ENCODE measurements around the gene TSEN34.
"Not testable (repeated sequence)": the region's sequence is repeated elsewhere in the genome, so short reads cannot be mapped to it uniquely, and the experiment has no call there.

The TSEN34 gene

GRCh38 chr19:54207193-54207592 lies 16.1 kb downstream of the TSEN34 start:
- Histone ChIP-seq H3K4me3 (ENCODE audit: low read depth in 1 of 5, low read length in 5 of 5) (peak overlapping the region in 1 of 5 donors; percentile 6), H3K4me1 (ENCODE audit: control insufficient read depth in 5 of 5, insufficient read depth in 5 of 5, low read length in 5 of 5) (peaks cover 3 to 82% (median 66%) of the 10 kb centered on the region in 5 donors), H3K36me3 (ENCODE audit: control insufficient read depth in 5 of 5, insufficient read depth in 5 of 5, low read length in 5 of 5) (peaks cover 14 to 61% (median 57%) of the 10 kb centered on the region in 5 donors), H3K9ac (ENCODE audit: low read length in 5 of 5) (peak overlapping the region in 2 of 5 donors; percentile 33 to 60)
- H3K27me3 ChIP-seq (ENCODE audit: control insufficient read depth in 5 of 5, insufficient read depth in 4 of 5, low read length in 5 of 5); H3K9me3 ChIP-seq (ENCODE audit: control insufficient read depth in 5 of 5, low read length in 5 of 5); H3K27ac ChIP-seq (ENCODE audit: low read depth, low read length): not testable (repeated sequence)

DNA sequence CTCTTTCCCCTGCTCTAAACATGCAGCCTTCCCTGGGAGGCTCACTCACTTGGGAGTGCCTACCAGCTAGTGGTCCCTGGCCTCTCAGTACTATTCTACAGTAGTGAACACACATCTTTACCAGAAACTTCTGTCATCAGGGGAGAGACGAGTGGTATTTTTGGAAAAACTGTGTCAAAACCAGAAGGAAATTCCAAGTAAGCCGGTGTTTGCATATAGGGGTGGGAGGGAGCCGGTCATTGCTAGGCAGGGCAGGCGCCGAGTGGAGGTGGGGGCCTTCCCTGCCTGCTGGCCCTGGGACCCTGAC lies 16.5 kb downstream of the TSEN34 start:
- Histone ChIP-seq H3K4me1 (ENCODE audit: control insufficient read depth in 5 of 5, insufficient read depth in 5 of 5, low read length in 5 of 5) (peaks cover 3 to 77% (median 62%) of the 10 kb centered on the region in 5 donors), H3K27ac (ENCODE audit: low read depth, low read length) (peak overlapping the region; percentile 46), H3K4me3 (ENCODE audit: low read depth in 1 of 5, low read length in 5 of 5) (peak overlapping the region in 1 of 5 donors; percentile 19), H3K9me3 (ENCODE audit: control insufficient read depth in 5 of 5, low read length in 5 of 5) (no peaks in the 10 kb centered on the region), H3K9ac (ENCODE audit: low read length in 5 of 5) (peak overlapping the region in 2 of 5 donors; percentile 33 to 35), H3K36me3 (ENCODE audit: control insufficient read depth in 5 of 5, insufficient read depth in 5 of 5, low read length in 5 of 5) (peaks cover 10 to 56% (median 52%) of the 10 kb centered on the region in 5 donors), H3K27me3 (ENCODE audit: control insufficient read depth in 5 of 5, insufficient read depth in 4 of 5, low read length in 5 of 5) (no peaks in the 10 kb centered on the region)

DNA sequence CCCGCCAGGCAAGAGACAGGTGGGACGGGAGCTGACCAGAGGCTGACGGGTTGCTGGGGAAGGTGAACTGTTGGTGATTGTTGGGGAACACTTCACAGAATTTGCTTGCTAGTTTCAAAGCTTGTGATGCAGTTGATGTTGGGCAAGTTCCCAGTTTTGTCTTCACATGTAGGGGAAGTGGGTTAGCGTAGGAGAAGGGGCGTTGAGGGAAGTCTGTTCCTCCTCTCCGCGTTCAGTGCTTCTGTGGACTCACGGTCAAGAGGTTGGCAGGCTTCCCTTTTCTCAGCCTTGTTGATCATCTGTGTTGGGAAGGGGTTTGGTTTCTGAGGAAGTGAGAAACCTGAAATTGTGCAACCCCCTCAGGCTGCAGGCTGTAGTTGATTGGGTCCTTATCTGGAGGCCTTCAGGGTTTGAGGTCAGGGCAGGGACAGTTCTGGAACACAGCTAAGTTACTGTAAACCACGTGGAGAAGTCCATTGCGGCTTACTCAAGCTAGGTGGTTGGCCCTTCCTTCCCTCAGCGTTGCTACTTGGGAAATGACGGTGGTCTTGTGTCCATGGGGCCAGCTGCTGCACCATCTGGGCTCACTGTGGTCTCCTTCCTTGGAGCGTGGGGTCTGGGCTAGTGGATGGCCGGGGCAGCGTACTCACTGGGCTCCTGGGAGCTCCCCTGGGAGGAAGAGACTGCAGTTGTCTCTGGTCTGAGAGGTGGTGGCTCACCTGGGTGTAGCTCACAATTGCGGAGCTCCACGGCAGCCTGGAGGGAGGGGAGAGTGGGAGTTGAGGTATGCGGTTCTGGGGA lies 17.1 kb downstream of the TSEN34 start:
- Histone ChIP-seq H3K9ac (ENCODE audit: low read length in 5 of 5) (peak overlapping the region in 3 of 5 donors; percentile 35 to 68 (median 50)), H3K4me1 (ENCODE audit: control insufficient read depth in 5 of 5, insufficient read depth in 5 of 5, low read length in 5 of 5) (peaks cover 3 to 72% (median 56%) of the 10 kb centered on the region in 5 donors), H3K27ac (ENCODE audit: low read depth, low read length) (peak overlapping the region; percentile 46)

GRCh38 chr19:54208784-54209057 lies 17.6 kb downstream of the TSEN34 start:
- no peaks in the 10 kb centered on the region for H3K9me3 ChIP-seq (ENCODE audit: control insufficient read depth in 5 of 5, low read length in 5 of 5)
- peak overlapping the region in 1 of 5 donors; percentile 50 for H3K9ac ChIP-seq (ENCODE audit: low read length in 5 of 5)
- peak overlapping the region; percentile 46 for H3K27ac ChIP-seq (ENCODE audit: low read depth, low read length)
- peaks cover 3 to 66% (median 51%) of the 10 kb centered on the region in 5 donors for H3K4me1 ChIP-seq (ENCODE audit: control insufficient read depth in 5 of 5, insufficient read depth in 5 of 5, low read length in 5 of 5)
- H3K4me3 ChIP-seq (ENCODE audit: low read depth in 1 of 5, low read length in 5 of 5): no peak overlapping the region
- peaks cover 7 to 45% (median 42%) of the 10 kb centered on the region in 5 donors for H3K36me3 ChIP-seq (ENCODE audit: control insufficient read depth in 5 of 5, insufficient read depth in 5 of 5, low read length in 5 of 5)
- H3K27me3 ChIP-seq (ENCODE audit: control insufficient read depth in 5 of 5, insufficient read depth in 4 of 5, low read length in 5 of 5): no peaks in the 10 kb centered on the region

More for the DNA sequence above, 17.1 kb downstream of the TSEN34 start:
- peak overlapping the region in 1 of 5 donors; percentile 19 for H3K4me3 ChIP-seq (ENCODE audit: low read depth in 1 of 5, low read length in 5 of 5)
- H3K27me3 ChIP-seq (ENCODE audit: control insufficient read depth in 5 of 5, insufficient read depth in 4 of 5, low read length in 5 of 5): no peaks in the 10 kb centered on the region
- H3K36me3 ChIP-seq (ENCODE audit: control insufficient read depth in 5 of 5, insufficient read depth in 5 of 5, low read length in 5 of 5): peaks cover 7 to 51% (median 47%) of the 10 kb centered on the region in 5 donors
- no peaks in the 10 kb centered on the region for H3K9me3 ChIP-seq (ENCODE audit: control insufficient read depth in 5 of 5, low read length in 5 of 5)

GRCh38 chr19:54209058-54209810 lies 18.1 kb downstream of the TSEN34 start:
- Histone ChIP-seq H3K27me3 (ENCODE audit: control insufficient read depth in 5 of 5, insufficient read depth in 4 of 5, low read length in 5 of 5) (no peaks in the 10 kb centered on the region), H3K9me3 (ENCODE audit: control insufficient read depth in 5 of 5, low read length in 5 of 5) (no peaks in the 10 kb centered on the region), H3K27ac (ENCODE audit: low read depth, low read length) (peak overlapping the region; percentile 46), H3K4me3 (ENCODE audit: low read depth in 1 of 5, low read length in 5 of 5) (no peak overlapping the region), H3K4me1 (ENCODE audit: control insufficient read depth in 5 of 5, insufficient read depth in 5 of 5, low read length in 5 of 5) (peaks cover 3 to 65% (median 46%) of the 10 kb centered on the region in 5 donors), H3K36me3 (ENCODE audit: control insufficient read depth in 5 of 5, insufficient read depth in 5 of 5, low read length in 5 of 5) (peaks cover 7 to 43% (median 41%) of the 10 kb centered on the region in 5 donors), H3K9ac (ENCODE audit: low read length in 5 of 5) (peak overlapping the region in 3 of 5 donors; percentile 2 to 31 (median 20))

DNA sequence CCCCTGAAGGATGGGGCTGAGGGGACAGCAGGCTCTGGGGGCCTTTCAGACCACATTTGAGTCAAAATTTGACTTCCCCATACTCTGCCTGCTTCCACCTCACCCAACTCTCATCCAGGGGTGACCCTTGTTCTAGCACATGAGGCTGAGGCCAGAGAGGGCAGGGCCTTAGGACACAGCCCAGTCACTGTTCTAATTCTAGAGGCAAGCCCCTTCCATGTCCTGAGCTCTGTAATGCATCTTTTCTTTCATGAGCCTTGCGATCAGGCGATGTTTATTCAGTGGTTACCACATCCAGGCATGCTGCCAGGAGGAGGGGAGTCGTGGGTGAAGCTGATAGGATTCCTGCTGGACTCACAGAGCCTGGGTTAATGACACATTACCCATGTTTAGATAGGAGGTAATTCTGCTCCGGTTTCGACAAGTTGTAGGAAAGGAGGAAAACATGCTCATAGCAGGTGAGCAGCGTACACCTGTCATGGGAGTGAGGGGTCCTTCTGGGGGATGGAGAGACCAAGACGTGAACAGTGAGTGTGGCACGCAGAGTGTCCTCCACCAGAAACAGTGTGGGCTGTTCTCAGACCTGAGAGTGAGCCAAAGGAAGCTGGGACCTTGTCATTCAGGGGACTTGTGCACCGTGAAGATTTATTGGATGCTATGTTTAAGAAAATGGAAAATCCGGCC lies 18.8 kb downstream of the TSEN34 start:
- Histone ChIP-seq H3K4me3 (ENCODE audit: low read depth in 1 of 5, low read length in 5 of 5) (no peak overlapping the region), H3K9ac (ENCODE audit: low read length in 5 of 5) (peak overlapping the region in 3 of 5 donors; percentile 2 to 31 (median 20)), H3K36me3 (ENCODE audit: control insufficient read depth in 5 of 5, insufficient read depth in 5 of 5, low read length in 5 of 5) (peaks cover 3 to 36% (median 34%) of the 10 kb centered on the region in 5 donors), H3K9me3 (ENCODE audit: control insufficient read depth in 5 of 5, low read length in 5 of 5) (no peaks in the 10 kb centered on the region), H3K27me3 (ENCODE audit: control insufficient read depth in 5 of 5, insufficient read depth in 4 of 5, low read length in 5 of 5) (no peaks in the 10 kb centered on the region), H3K4me1 (ENCODE audit: control insufficient read depth in 5 of 5, insufficient read depth in 5 of 5, low read length in 5 of 5) (peaks cover 3 to 58% (median 39%) of the 10 kb centered on the region in 5 donors), H3K27ac (ENCODE audit: low read depth, low read length) (no peak overlapping the region)

GRCh38 chr19:54211235-54211634 lies 20.1 kb downstream of the TSEN34 start:
- no peak overlapping the region for H3K27ac ChIP-seq (ENCODE audit: low read depth, low read length)

GRCh38 chr19:54214217-54214616 lies 23.1 kb downstream of the TSEN34 start:
- not testable (repeated sequence) for H3K27ac ChIP-seq (ENCODE audit: low read depth, low read length); H3K9me3 ChIP-seq (ENCODE audit: control insufficient read depth in 5 of 5, low read length in 5 of 5); H3K27me3 ChIP-seq (ENCODE audit: control insufficient read depth in 5 of 5, insufficient read depth in 4 of 5, low read length in 5 of 5); H3K4me3 ChIP-seq (ENCODE audit: low read depth in 1 of 5, low read length in 5 of 5); H3K9ac ChIP-seq (ENCODE audit: low read length in 5 of 5)
- peaks cover 0 to 19% (median 6%) of the 10 kb centered on the region in 5 donors for H3K36me3 ChIP-seq (ENCODE audit: control insufficient read depth in 5 of 5, insufficient read depth in 5 of 5, low read length in 5 of 5)
- H3K4me1 ChIP-seq (ENCODE audit: control insufficient read depth in 5 of 5, insufficient read depth in 5 of 5, low read length in 5 of 5): peaks cover 0 to 19% (median 14%) of the 10 kb centered on the region in 5 donors

More at GRCh38 chr19:54211235-54211634, 20.1 kb downstream of the TSEN34 start:
- Histone ChIP-seq H3K9ac (ENCODE audit: low read length in 5 of 5) (no peak overlapping the region), H3K9me3 (ENCODE audit: control insufficient read depth in 5 of 5, low read length in 5 of 5) (no peaks in the 10 kb centered on the region), H3K4me1 (ENCODE audit: control insufficient read depth in 5 of 5, insufficient read depth in 5 of 5, low read length in 5 of 5) (peaks cover 3 to 47% (median 29%) of the 10 kb centered on the region in 5 donors), H3K36me3 (ENCODE audit: control insufficient read depth in 5 of 5, insufficient read depth in 5 of 5, low read length in 5 of 5) (peaks cover 0 to 23% (median 22%) of the 10 kb centered on the region in 5 donors), H3K4me3 (ENCODE audit: low read depth in 1 of 5, low read length in 5 of 5) (no peak overlapping the region), H3K27me3 (ENCODE audit: control insufficient read depth in 5 of 5, insufficient read depth in 4 of 5, low read length in 5 of 5) (no peaks in the 10 kb centered on the region)

- H3K4me1 ChIP-seq (ENCODE audit: control insufficient read depth in 5 of 5, insufficient read depth in 5 of 5, low read length in 5 of 5): peaks cover 0 to 14% (median 9%) of the 10 kb centered on the region in 5 donors
- peaks cover 0 to 21% (median 6%) of the 10 kb centered on the region in 5 donors for H3K36me3 ChIP-seq (ENCODE audit: control insufficient read depth in 5 of 5, insufficient read depth in 5 of 5, low read length in 5 of 5)
- H3K27ac ChIP-seq (ENCODE audit: low read depth, low read length); H3K4me3 ChIP-seq (ENCODE audit: low read depth in 1 of 5, low read length in 5 of 5); H3K27me3 ChIP-seq (ENCODE audit: control insufficient read depth in 5 of 5, insufficient read depth in 4 of 5, low read length in 5 of 5); H3K9ac ChIP-seq (ENCODE audit: low read length in 5 of 5); H3K9me3 ChIP-seq (ENCODE audit: control insufficient read depth in 5 of 5, low read length in 5 of 5): not testable (repeated sequence)
Observed at GRCh38 chr19:54214734-54215133, 23.6 kb downstream of the TSEN34 start.
